Measurements from ENCODE around the gene NT5C2.

DNA sequence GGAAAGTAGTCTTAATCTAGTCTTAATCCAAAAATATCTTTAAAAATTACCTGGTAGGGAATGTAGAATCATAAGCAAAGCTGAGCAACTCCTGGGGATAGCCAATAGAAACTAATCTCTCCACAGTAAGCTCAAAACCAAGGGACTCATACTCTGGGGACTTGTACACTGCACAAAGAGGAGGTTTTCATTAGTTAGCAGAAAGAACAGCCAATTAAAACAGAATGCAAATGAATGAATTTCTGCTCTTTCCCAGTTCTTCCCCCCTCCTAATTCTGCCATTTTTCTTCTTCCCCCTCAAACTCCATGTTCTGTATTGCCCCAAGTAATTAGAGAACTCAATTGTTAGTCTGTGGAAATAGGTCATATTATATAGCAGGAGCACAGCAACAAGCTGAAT lies 86.5 kb downstream of the NT5C2 start:
- TF ChIP-seq, protein P1, sequence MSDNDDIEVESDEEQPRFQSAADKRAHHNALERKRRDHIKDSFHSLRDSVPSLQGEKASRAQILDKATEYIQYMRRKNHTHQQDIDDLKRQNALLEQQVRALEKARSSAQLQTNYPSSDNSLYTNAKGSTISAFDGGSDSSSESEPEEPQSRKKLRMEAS (IDR thresholded peaks at IDR 0.05; ENCODE audit: low read depth) = no peak
- no peak for TF ChIP-seq MXI1 (IDR thresholded peaks at IDR 0.05; ENCODE audit: low read depth, low read length)
- TF ChIP-seq POLR2AphosphoS5 (IDR thresholded peaks at IDR 0.05; ENCODE audit: low read depth, low read length) = no peak
- TF ChIP-seq, protein P2, sequence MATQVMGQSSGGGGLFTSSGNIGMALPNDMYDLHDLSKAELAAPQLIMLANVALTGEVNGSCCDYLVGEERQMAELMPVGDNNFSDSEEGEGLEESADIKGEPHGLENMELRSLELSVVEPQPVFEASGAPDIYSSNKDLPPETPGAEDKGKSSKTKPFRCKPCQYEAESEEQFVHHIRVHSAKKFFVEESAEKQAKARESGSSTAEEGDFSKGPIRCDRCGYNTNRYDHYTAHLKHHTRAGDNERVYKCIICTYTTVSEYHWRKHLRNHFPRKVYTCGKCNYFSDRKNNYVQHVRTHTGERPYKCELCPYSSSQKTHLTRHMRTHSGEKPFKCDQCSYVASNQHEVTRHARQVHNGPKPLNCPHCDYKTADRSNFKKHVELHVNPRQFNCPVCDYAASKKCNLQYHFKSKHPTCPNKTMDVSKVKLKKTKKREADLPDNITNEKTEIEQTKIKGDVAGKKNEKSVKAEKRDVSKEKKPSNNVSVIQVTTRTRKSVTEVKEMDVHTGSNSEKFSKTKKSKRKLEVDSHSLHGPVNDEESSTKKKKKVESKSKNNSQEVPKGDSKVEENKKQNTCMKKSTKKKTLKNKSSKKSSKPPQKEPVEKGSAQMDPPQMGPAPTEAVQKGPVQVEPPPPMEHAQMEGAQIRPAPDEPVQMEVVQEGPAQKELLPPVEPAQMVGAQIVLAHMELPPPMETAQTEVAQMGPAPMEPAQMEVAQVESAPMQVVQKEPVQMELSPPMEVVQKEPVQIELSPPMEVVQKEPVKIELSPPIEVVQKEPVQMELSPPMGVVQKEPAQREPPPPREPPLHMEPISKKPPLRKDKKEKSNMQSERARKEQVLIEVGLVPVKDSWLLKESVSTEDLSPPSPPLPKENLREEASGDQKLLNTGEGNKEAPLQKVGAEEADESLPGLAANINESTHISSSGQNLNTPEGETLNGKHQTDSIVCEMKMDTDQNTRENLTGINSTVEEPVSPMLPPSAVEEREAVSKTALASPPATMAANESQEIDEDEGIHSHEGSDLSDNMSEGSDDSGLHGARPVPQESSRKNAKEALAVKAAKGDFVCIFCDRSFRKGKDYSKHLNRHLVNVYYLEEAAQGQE (IDR thresholded peaks at IDR 0.05; ENCODE audit: low read depth, low read length) = no peak
- TF ChIP-seq, protein P3, sequence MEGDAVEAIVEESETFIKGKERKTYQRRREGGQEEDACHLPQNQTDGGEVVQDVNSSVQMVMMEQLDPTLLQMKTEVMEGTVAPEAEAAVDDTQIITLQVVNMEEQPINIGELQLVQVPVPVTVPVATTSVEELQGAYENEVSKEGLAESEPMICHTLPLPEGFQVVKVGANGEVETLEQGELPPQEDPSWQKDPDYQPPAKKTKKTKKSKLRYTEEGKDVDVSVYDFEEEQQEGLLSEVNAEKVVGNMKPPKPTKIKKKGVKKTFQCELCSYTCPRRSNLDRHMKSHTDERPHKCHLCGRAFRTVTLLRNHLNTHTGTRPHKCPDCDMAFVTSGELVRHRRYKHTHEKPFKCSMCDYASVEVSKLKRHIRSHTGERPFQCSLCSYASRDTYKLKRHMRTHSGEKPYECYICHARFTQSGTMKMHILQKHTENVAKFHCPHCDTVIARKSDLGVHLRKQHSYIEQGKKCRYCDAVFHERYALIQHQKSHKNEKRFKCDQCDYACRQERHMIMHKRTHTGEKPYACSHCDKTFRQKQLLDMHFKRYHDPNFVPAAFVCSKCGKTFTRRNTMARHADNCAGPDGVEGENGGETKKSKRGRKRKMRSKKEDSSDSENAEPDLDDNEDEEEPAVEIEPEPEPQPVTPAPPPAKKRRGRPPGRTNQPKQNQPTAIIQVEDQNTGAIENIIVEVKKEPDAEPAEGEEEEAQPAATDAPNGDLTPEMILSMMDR (IDR thresholded peaks at IDR 0.05) = no peak
- no peak for TF ChIP-seq RFX5 (IDR thresholded peaks at IDR 0.05; ENCODE audit: low read length)
- no peak for TF ChIP-seq EP300 (IDR thresholded peaks at IDR 0.05; ENCODE audit: borderline replicate concordance in 1 of 2, low read depth in 1 of 2, low read length in 1 of 2)
- TF ChIP-seq FOXM1 (IDR thresholded peaks at IDR 0.05; ENCODE audit: low read depth) = no peak
- TF ChIP-seq GABPA (IDR thresholded peaks at IDR 0.05; ENCODE audit: low read depth) = no peak
- no peak for TF ChIP-seq SIN3A (IDR thresholded peaks at IDR 0.05; ENCODE audit: borderline replicate concordance, low read depth, low read length)
- TF ChIP-seq SMC3 (IDR thresholded peaks at IDR 0.05; ENCODE audit: low read depth, low read length) = no peak

Data from SK-N-SH (cell line).